ENCODE measurements around the gene CD81.
"Not testable (repeated sequence)": the region's sequence is repeated elsewhere in the genome, so short reads cannot be mapped to it uniquely, and the experiment has no call there.

The CD81 gene

DNA sequence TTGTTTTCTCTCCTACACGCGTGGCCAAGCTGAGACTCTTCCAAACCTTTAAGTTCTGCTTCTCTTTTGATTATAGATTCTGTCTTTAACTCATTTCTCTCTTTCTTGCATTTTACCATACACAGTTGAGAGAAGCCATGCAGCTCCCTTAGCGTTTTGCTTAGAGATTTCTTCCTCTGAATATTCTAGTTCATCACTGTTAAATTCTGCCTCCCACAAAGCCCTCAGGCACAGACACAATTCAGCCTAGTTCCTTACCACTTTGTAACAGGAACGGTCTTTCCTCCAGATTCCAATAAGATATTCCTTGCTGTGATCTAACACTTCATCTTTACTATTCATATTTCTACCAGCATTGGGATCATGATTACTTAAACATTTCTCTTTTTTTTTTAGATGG, 24.7 kb upstream of the CD81 start:
- in situ Hi-C loops (cut with HindIII; ENCODE audit: low sequenced_read_pairs), result no loop called here

DNA sequence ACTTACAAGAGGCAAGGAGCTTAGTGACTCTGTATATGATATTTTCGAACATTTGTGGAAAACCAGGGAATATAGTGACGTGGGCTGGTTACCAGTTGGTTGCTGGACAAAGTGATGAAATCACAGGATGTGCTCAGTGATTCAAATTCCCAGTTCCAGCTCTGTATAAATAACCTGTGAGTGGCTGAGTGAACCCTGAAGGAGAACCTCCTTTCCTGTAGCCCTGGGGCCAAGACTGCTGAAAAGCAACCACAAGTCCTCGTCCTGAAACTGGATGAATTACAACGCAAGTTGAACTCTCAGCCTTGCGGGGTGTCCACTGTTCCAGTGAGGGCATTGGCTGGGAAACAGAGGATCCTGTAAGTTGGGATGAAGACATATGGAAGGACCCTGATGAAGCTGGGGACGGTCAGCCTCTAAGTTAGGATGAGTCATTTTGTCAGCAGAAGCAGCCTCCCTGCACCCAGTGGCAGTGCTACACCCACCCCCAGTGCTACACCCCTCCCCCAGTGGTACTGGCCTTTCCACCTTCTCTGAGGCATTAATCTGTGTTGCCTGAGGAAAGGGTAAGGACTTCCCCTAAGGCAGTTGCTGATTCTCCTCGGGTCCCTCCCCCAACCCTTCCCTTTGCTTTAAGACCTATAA, 22.0 kb upstream of the CD81 start:
- in situ Hi-C loops (cut with HindIII; ENCODE audit: low sequenced_read_pairs), result no loop called here

DNA sequence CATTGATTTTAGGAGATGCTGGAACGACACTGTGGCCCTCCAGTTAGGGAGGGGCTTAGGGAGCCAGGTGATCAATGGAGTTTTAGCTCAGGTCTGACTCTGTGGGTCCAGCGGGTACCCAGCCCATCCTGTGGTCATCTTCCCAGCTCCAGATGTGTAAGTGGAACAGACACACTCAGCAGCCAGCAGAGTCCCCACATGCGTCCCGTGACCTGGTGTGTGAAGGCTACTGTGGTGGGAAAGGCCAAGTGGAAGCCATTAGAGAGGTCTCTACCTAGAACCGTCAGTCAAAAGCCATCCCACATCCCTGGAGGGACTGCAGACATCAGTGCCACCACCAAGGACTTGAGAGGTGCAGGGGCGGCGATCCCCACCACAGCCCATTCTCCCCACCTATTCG, 19.9 kb upstream of the CD81 start:
- in situ Hi-C loops (cut with HindIII; ENCODE audit: low sequenced_read_pairs), result no loop called here

DNA sequence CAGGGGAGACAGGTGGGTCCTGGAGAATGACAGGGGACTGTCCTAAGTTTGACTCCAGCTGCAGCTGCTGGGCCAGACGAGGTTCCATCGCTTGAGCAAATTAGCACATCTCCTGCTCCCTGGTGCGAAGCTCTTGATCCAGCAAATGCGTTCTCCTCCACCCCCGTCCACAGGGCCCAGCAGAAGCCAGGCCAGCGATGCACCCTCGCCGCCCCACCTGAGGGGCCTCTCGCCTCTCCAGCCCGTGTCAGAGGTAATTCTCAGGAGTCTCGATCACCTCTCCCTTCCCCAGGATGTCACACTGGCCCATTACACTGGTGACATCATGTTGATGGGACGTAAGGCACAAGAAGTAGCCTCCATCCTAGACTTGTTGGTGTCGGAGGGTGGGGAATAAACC, 19.5 kb upstream of the CD81 start:
- in situ Hi-C loops (cut with HindIII; ENCODE audit: low sequenced_read_pairs), result not testable (repeated sequence)

DNA sequence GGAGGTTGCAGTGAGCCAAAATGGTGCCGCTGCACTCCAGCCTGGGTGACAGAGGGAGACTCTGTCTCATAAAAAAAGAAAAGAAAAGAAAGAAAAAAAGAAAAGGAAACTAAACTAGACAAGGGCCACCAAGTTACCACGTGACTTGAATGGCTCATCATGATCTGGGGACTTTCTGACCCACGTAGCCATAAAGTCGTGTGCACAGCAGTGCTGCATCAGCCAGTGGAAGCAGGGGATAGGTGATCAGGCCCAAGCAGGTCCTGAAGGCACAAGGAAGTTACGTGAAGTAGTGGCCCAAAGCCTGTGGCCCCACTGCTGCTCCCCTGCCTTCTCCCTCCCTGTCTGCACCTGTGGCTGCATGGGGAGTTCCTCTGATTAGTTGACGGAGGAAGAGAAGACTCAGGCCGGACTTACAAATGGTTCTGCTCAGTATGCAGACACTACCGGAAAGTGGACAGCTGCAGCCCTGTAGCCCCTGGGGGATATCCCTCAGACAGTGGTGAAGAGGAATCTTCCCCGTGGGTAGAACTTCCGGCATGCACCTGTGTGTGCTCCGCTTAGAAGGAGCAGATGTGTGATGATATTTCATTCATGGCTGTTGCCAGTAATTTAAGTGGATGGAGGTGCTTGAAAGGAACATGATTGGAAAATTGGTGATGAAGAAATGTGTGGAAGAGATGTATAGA, 18.2 kb upstream of the CD81 start:
- in situ Hi-C loops (cut with HindIII; ENCODE audit: low sequenced_read_pairs), result no loop called here

DNA sequence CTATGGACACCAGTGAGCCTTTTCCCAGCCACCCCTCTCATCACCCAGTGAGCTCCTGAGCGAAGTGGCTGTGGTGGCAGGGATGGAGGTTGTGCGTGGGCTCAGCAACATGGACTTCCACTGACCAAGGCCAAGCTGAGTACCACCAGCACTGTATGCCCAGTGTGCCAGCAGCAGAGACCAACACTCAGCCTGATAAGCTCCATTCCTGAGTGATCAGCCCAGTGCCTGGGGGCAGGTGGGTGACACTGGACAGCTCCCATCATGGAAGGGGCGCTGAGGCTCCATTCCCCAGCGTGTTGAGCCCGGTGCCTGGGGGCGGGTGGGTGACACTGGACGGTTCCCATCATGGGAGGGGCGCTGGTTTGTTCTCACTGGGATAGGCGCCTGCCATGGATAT, 17.6 kb upstream of the CD81 start:
- in situ Hi-C loops (cut with HindIII; ENCODE audit: low sequenced_read_pairs), result no loop called here

DNA sequence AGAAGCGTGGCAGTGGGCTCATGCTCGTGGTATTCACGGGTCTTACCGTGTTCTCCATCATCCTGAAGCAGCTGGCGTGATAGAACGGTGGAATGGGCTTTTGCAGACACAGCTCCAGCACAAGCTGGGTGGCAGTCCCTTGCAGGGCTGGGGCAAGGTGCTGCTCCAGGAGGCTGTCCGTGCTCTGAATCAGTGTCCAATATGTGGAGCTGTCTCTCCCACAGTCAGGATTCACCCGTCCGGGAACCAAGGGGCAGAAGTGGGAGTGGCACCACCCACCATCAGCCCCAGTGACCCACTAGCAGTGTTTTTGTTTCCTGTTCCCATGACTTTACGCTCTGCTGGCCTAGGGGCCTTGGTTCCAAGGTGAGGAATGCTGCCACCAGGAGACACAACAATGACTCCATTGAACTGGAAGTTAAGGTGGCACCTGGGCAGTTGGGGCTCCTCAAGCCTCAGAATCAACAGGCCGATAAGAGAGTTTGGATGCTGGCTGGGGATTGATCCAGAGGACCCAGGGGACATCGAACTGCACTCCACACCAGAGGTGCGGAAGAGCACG, 16.9 kb upstream of the CD81 start:
- in situ Hi-C loops (cut with HindIII; ENCODE audit: low sequenced_read_pairs), result no loop called here

DNA sequence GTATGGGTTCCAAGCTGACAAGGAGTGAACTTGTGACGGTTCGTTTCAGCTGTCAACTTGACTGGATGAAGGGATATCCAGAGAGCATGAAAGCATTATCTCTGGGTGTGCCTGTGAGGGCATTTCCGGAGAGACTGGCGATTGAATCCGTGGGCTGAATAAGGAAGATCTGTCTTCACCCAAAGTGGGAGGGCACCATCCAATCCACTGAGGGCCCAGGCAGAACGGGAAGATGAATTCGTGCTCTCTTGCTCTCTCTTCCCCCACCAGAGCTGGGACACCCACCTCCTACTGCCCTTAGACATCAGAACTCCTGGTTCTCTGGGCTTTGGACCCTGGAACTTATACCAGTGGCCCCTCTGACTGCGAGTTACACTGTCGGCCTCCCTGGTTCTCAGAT, 15.5 kb upstream of the CD81 start:
- in situ Hi-C loops (cut with HindIII; ENCODE audit: low sequenced_read_pairs), result no loop called here

DNA sequence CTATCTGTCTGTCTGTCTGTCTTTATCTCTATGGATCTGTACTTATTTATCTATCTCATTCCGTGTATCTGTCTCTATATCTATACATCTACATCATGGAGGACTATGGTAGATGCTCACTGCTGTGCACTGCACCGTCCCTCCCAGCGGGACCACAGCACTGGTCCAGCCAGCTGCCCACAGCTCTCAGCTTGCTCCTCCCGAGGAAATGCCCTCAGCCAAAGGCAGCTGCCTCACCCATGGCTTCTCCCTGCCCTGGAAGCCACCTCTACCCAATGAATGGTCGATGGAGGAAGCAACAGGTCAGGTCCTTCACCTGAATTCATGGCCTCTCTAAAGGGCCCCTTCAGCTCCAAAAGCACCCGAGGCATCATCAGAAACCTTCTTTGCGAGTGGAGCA, 14.7 kb upstream of the CD81 start:
- in situ Hi-C loops (cut with HindIII; ENCODE audit: low sequenced_read_pairs), result no loop called here

DNA sequence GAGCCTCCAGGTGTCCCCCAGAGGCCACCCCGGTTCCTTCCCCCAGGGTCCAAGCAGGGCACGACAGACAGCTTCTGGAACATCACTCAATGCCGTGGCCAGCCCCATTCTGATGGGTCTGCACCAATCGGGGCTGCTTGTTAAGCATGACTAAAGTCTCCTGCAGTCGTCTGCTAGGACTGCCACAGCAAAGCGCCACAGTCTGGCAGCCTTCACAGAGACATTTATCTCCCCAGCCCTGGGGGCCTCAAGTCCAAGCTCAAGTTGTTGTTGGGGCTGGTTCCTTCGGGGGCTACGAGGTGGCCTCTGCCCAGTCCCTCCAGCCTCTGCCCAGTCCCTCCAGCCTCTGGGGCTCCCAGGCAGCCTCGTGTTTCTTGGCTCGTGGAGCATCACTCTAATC, 14.0 kb upstream of the CD81 start:
- in situ Hi-C loops (cut with HindIII; ENCODE audit: low sequenced_read_pairs), result no loop called here

DNA sequence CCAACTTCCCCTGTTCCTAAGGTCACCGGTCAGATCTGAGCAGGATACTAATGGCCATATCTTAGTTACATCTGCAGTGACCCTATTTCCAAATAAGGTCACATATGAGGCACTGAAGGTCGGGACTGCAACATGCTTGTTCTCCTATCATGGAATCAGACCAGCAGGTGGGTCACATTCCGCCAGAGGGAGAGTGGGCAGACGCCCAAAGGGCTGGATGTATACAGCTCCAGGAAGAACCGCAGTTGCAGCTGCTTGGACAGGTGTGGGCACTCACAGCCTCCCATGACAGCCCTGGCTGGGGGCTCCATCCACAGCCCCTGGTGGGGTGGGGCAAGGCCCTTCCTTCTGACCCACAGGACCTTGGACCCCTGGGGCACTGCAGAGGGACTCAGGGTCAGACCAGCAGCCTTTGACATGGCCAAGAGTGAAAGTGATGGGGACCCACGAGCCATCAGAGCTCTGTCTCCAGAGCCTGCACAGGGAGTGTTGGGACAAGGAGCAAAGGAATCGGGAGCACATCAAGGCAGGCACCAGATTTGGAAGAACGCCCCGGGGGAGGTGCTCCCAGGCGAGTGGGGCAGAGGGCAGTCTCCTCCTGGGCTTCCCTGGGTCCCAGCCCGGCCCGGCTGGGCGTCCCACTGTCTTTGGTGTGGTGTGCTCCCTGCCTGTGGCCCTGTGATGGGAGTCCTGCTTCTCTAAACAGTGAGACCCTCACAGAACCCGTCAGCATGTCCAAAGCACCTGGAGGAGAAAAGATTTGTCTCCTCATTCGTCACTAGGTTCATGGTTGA, 13.3 kb upstream of the CD81 start:
- in situ Hi-C loops (cut with HindIII; ENCODE audit: low sequenced_read_pairs), result no loop called here

DNA sequence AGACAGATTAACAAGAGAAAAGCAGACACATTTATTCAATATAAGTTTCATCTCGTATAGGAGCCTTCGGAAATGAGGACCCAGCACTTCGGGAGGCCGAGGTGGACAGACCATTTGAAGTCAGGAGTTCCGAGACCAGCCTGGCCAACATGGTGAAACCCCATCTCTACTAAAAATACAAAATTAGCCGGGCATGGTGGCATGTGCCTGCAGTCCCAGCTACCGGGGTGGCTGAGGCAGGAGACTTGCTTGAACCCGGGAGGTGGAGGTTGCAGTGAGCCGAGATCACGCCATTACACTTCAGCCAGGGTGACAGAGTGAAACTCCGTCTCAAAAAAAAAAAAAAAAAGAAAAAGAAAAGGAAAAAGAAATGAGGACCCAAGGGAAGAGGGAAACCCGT, 12.7 kb upstream of the CD81 start:
- in situ Hi-C loops (cut with HindIII; ENCODE audit: low sequenced_read_pairs), result not testable (repeated sequence)

DNA sequence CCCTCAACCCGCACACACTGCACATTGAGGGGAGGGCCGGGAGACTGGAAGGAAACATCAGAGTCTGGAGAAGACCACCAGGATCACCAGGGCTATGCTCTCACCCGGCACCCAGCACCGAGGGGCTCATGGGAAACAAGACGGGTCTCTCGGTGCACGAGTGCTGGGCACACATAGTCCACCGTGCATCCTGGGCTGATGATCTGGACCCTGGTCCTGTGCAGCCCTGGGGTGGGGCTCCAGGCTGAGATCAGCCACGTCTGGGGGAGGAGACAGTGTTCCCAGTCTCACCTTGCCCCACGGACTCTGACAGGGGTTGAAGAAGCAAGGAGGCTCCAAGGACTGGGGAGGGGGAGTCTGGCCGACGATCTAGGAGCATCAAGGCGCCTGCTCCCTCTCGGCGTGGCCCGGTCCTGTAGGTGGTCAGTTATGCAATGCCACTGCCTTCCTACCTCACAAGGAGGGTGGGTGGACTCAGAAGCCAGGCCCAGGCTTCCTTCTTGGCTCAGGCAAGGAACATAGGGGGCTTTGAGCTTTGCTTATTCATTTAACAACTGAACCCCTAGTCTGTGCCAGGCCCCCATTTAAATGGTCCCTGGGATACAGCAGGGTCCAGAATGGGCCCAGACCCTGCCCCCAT, 11.4 kb upstream of the CD81 start:
- in situ Hi-C loops (cut with HindIII; ENCODE audit: low sequenced_read_pairs), result no loop called here

DNA sequence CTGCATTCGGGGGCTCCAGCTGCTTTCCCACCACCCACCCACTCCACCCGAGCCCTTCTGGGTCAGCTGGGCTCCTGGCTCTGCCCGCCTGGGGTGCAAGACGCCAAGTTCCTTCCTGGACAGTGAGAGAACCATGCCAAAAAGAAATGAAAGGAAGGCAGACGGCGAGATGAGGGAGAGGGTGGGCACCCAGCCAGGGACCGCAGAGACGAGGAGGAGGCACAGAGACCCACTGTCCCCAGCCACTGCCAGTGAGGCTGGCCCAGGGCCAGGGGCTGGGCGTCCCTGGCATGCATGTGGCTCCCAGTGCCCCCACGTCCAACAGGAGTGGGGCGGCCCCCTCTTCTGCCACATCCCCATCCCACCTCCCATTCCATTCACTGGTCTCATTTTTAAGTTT, 10.8 kb upstream of the CD81 start:
- in situ Hi-C loops (cut with HindIII; ENCODE audit: low sequenced_read_pairs), result no loop called here

DNA sequence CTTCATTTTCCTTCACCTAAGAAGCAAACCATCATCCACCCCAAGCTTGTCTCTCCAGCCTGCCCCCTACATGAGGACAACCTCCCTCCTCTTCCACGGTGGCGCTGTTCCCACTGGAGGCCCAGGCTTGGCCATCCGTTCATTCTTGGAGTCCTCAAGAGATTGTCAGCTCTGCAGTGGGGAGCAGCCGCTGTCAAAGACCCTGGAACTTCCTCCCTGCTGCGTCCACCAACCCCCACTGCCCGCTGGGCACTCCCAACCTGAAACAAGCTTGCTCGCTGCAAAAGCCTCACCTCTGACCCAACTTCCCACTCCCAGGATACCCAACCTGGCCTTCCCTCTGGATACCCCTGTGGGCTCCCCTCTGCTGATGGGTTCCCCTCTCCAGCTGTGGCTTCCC, 10.4 kb upstream of the CD81 start:
- in situ Hi-C loops (cut with HindIII; ENCODE audit: low sequenced_read_pairs), result no loop called here

DNA sequence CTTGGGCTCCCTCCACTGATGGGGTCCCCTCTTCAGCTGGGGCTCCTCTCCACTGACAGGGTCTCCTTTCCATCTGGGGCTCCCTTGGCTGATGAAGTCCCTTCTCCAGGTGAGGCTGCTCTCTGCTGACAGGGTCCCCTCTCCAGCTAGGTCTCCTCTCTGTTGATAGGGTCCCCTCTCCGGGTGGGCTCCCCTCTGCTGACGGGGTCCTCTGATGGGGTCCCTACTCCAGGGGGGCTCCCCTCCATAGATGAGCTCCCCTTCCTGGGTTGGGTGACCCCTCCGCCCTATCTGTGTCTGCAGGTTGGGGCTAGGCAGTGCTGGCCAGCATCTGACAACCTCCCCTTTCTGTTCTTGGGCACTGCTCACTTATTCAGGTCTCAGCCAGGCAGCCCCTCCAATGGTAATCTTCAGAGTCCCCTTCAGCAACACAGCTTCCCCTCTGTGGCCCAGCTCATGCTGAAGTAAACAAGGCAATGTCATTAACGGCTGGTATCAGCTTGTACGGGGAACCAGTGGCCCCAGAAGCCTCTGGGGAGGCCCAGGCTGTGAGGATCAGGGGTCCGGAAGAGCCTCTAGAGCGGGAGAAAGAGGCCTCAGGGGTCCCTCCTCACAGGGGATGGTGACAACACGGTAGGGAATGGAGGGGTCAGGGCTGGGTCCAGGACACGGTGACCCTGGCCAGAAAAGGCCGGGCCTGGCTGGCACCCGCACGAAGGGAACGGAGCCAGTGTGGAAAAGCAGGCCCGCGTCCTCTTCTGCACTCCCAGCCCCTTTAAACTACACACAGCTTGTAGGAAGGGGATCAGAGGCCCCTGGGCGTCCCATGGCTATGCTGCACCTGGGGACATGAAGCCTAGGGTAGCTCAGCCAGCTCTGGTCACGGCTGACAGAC, 9.6 kb upstream of the CD81 start:
- in situ Hi-C loops (cut with HindIII; ENCODE audit: low sequenced_read_pairs), result no loop called here

DNA sequence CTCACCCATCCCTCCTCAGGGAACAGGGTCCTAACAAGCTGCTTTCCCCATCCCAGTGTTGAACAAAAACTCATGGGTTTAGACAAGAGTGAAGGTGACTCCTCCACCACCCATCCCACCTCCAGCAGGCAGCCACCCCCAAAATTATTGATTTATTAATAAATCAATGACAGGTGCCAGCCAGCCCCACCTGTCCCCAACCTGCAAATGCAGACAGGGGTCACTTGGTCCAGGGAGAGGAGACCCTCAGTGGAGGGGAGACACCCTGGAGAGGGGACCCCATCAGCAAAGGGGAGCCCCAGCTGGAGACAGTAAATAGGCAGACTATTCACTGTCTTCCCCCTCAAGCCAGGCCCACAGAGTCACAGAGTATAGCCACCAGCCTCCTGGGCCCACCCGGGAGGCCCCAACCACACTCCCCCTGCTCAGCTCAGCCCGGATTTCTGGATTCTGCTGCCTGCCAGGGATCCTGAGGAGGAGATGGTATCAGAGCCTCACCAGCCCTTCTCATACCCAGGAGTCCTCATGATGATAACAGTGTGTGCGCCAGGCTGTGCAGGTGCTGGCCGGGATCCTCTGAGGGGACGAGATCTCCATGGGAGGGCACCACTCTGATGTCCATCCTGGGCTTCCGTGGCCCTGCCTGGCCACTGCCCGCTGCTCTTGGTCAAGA, 8.8 kb upstream of the CD81 start:
- in situ Hi-C loops (cut with HindIII; ENCODE audit: low sequenced_read_pairs), result no loop called here

DNA sequence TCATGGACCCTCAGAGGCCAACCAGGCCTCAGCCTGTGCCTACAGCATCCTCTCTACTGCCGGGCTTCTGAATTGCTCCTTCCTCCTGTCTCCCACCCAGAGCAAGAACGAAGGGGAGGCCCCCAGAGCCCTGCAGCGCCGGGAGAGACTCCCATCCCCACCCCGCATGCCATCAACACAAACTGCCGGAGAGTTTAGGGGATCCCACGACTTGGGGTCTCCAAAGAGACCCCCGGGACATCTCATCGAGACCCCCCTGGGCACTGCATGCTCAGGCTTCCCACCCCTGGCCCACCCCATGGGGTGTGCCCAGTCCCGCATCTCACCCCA, 8.3 kb upstream of the CD81 start:
- in situ Hi-C loops (cut with HindIII; ENCODE audit: low sequenced_read_pairs), result no loop called here

DNA sequence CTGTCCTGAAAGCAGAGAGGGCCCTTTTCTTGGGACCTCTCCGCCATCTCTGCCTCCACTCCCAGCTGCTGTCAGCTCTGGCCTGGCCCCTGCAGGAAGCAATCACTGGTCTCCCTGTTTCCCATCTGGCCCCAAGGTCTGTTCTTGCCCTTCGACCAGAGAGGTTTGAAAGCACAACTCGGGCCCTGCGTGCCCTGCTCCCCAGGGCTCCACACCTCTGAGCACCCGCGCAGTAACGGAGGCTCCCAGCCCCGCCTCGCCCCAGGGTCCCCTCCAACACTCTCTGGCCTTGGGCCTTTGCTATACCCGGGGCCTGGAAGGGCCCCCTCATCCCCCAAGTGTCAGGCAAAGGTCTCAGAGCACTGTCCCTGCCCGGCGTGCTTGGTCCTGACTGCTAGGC, 7.8 kb upstream of the CD81 start:
- in situ Hi-C loops (cut with HindIII; ENCODE audit: low sequenced_read_pairs), result no loop called here

DNA sequence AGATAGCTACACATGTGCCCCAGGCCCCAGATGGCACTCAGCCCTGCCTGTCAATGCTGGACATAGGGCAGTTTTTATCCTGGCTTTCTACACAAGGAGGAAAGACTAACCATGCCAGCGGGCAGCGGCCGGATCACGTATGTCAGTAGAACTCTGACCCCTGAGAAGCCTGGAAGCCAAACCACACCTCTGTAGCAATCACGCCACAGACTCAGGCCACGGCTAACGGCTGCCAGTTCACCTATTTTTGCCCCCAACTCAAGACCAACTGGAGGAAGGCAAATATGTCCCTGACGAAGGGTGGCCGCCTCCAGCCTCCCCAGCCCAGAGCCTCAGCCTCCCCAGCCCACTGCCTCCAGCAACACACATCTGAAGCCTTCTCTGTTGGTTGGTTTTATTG, 7.2 kb upstream of the CD81 start:
- in situ Hi-C loops (cut with HindIII; ENCODE audit: low sequenced_read_pairs), result no loop called here

All from DLD1 (cell line).